ENCODE measurements around the gene TMEM238. TPM values are rescaled to one million over a fixed set of nuclear protein-coding genes. Genes with fewer than 3 reads are reported as not detected.

TMEM238 gene
- total and polyA plus RNA-seq, 7 donors, result 0.10 to 2.9 (median 0.52) TPM; not detected in 1

GRCh38 chr19:55389386-55390317 lies 5.6 kb upstream of the TMEM238 start:
- intact Hi-C loops (cut with DNase I), result loop anchor here (5.0 to 10.0 kb wide), 3 partner anchors 63 to 265 kb away; partner anchors contain the start of genes U2AF2 (in 1 of the 2) and ZNF784 (in 1 of the 2)
- TF ChIP-seq, protein P1, sequence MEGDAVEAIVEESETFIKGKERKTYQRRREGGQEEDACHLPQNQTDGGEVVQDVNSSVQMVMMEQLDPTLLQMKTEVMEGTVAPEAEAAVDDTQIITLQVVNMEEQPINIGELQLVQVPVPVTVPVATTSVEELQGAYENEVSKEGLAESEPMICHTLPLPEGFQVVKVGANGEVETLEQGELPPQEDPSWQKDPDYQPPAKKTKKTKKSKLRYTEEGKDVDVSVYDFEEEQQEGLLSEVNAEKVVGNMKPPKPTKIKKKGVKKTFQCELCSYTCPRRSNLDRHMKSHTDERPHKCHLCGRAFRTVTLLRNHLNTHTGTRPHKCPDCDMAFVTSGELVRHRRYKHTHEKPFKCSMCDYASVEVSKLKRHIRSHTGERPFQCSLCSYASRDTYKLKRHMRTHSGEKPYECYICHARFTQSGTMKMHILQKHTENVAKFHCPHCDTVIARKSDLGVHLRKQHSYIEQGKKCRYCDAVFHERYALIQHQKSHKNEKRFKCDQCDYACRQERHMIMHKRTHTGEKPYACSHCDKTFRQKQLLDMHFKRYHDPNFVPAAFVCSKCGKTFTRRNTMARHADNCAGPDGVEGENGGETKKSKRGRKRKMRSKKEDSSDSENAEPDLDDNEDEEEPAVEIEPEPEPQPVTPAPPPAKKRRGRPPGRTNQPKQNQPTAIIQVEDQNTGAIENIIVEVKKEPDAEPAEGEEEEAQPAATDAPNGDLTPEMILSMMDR (IDR thresholded peaks at IDR 0.05), result no peak
- Histone ChIP-seq H3K9me3 (no peaks in the 10 kb centered on the region), H3K27ac (no peak overlapping the region), H3K27me3 (ENCODE audit: insufficient read depth in 3 of 3, low read length in 2 of 3) (no peaks in the 10 kb centered on the region), H3K4me1 (peaks cover 26% of the 10 kb centered on the region), H3K36me3 (ENCODE audit: insufficient read depth in 1 of 2, low read depth in 1 of 2) (peaks cover 8 to 59% of the 10 kb centered on the region in 2 donors), H3K4me3 (no peak overlapping the region)
- 79 to 82% (median 82%) methylated on average over 21 of the region's 21 CpGs for WGBS, 3 donors
- DNase-seq (no peak), ATAC-seq (no peak)

- no peak for DNase-seq
- TF ChIP-seq, protein P1 (IDR thresholded peaks at IDR 0.05), result no peak
- no peak for ATAC-seq
- intact Hi-C loops (cut with DNase I), result loop anchor here (5.0 to 10.0 kb wide), 3 partner anchors 64 to 267 kb away; partner anchors contain the start of genes U2AF2 (in 1 of the 2) and ZNF784 (in 1 of the 2)
- Histone ChIP-seq H3K36me3 (ENCODE audit: insufficient read depth in 1 of 2, low read depth in 1 of 2) (peaks cover 8 to 59% of the 10 kb centered on the region in 2 donors), H3K27ac (no peak overlapping the region), H3K4me1 (peaks cover 32% of the 10 kb centered on the region), H3K27me3 (ENCODE audit: insufficient read depth in 3 of 3, low read length in 2 of 3) (no peaks in the 10 kb centered on the region), H3K9me3 (no peaks in the 10 kb centered on the region), H3K4me3 (peak overlapping the region; percentile 81)
- 83 to 90% (median 86%) methylated on average over 24 of the region's 24 CpGs for WGBS, 3 donors
Observed at GRCh38 chr19:55387736-55388497, 3.8 kb upstream of the TMEM238 start.

DNA sequence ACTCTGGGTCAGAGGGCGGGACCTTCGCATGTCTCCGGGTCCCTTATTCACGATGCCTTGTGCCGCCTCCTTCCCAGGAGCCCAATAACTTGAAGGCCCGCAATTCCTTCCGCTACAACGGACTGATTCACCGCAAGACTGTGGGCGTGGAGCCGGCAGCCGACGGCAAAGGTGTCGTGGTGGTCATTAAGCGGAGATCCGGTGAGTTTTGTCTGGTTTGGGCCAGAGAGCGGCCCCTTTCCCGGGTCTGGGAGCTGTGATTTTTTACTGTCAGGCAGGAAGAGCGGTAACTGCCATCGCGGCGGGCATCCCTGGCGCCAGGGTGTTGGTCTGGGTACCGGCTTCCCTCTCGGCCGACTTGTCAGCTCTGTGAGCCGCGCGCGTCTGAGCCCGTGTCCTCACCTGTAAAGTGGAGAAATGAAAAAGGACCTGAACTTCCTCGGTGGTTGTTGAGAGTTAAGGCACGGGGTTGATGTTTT lies 2.4 kb upstream of the TMEM238 start:
- intact Hi-C loops (cut with DNase I), result loop anchor here (5.0 to 10.0 kb wide), 3 partner anchors 66 to 268 kb away; partner anchors contain the start of genes U2AF2 (in 1 of the 2) and ZNF784 (in 1 of the 2)
- no peaks in the 10 kb centered on the region for H3K27me3 ChIP-seq (ENCODE audit: insufficient read depth in 3 of 3, low read length in 2 of 3)
- TF ChIP-seq, protein P1 (IDR thresholded peaks at IDR 0.05), result no peak
- ATAC-seq (no peak), DNase-seq (no peak)
- H3K4me3 ChIP-seq, result peak overlapping the region; percentile 81
- H3K9me3 ChIP-seq, result no peaks in the 10 kb centered on the region
- peaks cover 32% of the 10 kb centered on the region for H3K4me1 ChIP-seq
- peaks cover 8 to 50% of the 10 kb centered on the region in 2 donors for H3K36me3 ChIP-seq (ENCODE audit: insufficient read depth in 1 of 2, low read depth in 1 of 2)
- H3K27ac ChIP-seq, result peak overlapping the region; percentile 86
- WGBS, 3 donors, result 5 to 8% (median 5%) methylated on average over 33 of the region's 33 CpGs

GRCh38 chr19:55385724-55386492 lies 1.8 kb upstream of the TMEM238 start, which contains the start of gene RPL28:
RPL28 (plus strand) TSS chr19:55385932; CDS start chr19:55386358, 426 bp downstream.
- H3K4me1 ChIP-seq, result peaks cover 32% of the 10 kb centered on the region
- H3K27ac ChIP-seq, result peak within 1 kb of the TSS; percentile 86
- peaks cover 8 to 46% of the 10 kb centered on the region in 2 donors for H3K36me3 ChIP-seq (ENCODE audit: insufficient read depth in 1 of 2, low read depth in 1 of 2)
- peak within 1 kb of the TSS; percentile 81 for H3K4me3 ChIP-seq
- 0 to 1% (median 0%) methylated on average over 66 to 68 of the region's 68 CpGs for WGBS, 3 donors
- TF ChIP-seq, protein P1 (IDR thresholded peaks at IDR 0.05), result no peak
- DNase-seq (peak; percentile 97 to 99), ATAC-seq (peak; percentile 90 to 91 (median 90))
- H3K27me3 ChIP-seq (ENCODE audit: insufficient read depth in 3 of 3, low read length in 2 of 3), result no peaks in the 10 kb centered on the region
- no peaks in the 10 kb centered on the region for H3K9me3 ChIP-seq
- intact Hi-C loops (cut with DNase I), result loop anchor here (5.0 to 10.0 kb wide), 3 partner anchors 66 to 269 kb away; partner anchors contain the start of genes U2AF2 (in 1 of the 2) and ZNF784 (in 1 of the 2)
